Retinal pigment epithelial cell (primary cell): ENCODE data around the gene CACNA1C.

Experiments used
- DNase-seq: peaks from one replicate; pipeline ENCODE4 v3.0.0-alpha.2; 2010; ENCODE audit warnings: low read depth
- H3K4me3 ChIP-seq: 2 replicates; pipeline ENCODE4 v1.5.1; 2011; ENCODE audit warnings: mild to moderate bottlenecking, low read length, control low read depth, moderate library complexity
- TF ChIP-seq, protein P1 (sequence below): conservative IDR thresholded peaks from 2 replicates; pipeline ENCODE4 v1.5.1; 2011; ENCODE audit warnings: low read depth, low read length, control low read depth, inconsistent platforms

CACNA1C gene

GRCh38 chr12:2338991-2339431 lies 286.2 kb downstream of the CACNA1C start:
- peak; percentile 52 for DNase-seq
- TF ChIP-seq, protein P1, sequence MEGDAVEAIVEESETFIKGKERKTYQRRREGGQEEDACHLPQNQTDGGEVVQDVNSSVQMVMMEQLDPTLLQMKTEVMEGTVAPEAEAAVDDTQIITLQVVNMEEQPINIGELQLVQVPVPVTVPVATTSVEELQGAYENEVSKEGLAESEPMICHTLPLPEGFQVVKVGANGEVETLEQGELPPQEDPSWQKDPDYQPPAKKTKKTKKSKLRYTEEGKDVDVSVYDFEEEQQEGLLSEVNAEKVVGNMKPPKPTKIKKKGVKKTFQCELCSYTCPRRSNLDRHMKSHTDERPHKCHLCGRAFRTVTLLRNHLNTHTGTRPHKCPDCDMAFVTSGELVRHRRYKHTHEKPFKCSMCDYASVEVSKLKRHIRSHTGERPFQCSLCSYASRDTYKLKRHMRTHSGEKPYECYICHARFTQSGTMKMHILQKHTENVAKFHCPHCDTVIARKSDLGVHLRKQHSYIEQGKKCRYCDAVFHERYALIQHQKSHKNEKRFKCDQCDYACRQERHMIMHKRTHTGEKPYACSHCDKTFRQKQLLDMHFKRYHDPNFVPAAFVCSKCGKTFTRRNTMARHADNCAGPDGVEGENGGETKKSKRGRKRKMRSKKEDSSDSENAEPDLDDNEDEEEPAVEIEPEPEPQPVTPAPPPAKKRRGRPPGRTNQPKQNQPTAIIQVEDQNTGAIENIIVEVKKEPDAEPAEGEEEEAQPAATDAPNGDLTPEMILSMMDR = no peak
- no peak overlapping the region for H3K4me3 ChIP-seq

DNA sequence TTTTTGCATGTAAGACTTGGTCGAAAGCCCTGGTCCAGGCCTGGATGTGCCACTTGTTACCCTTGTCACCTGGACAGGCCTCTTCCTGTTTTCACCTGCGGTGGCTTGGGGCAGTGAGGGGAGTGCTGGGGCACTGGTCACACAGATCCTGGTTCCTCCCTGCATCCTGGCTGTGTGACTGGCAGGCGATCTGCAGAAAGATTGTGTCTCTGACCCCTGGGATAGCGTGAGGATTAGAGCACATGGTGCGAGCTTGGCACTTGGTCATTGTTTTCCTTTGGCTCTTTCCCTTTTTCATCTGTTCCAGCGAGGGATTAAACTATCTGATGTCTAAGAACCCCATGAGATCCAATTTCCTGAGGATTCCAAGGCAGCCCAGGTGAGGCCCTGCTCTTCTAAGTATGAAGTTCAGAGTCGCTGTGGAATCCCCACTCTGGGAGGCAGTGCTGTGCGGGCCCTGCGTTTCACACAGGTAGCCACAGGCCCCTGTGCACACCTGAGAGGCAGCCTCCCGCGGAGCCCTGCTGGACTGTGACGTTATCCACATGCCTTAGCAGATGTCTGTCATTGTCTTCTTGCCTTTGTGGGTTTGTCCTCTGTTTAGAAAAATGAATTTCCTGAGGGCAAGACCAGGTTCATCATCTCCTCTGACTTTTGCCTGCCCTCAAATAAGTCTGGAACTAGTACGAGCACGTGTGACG lies 288.4 kb downstream of the CACNA1C start:
- TF ChIP-seq, protein P1 = no peak
- peak; percentile 74 for DNase-seq
- H3K4me3 ChIP-seq = no peak overlapping the region

GRCh38 chr12:2341871-2342270 lies 289.1 kb downstream of the CACNA1C start:
- TF ChIP-seq, protein P1 = no peak
- no peak overlapping the region for H3K4me3 ChIP-seq
- DNase-seq = peak; percentile 61

- DNase-seq = no peak
- no peak overlapping the region for H3K4me3 ChIP-seq
- TF ChIP-seq, protein P1 = no peak
Measured at GRCh38 chr12:2343681-2344080, 290.9 kb downstream of the CACNA1C start.

- H3K4me3 ChIP-seq = no peak overlapping the region
- no peak for DNase-seq
- TF ChIP-seq, protein P1 = no peak
Measured at GRCh38 chr12:2344476-2344875, 291.7 kb downstream of the CACNA1C start.

DNA sequence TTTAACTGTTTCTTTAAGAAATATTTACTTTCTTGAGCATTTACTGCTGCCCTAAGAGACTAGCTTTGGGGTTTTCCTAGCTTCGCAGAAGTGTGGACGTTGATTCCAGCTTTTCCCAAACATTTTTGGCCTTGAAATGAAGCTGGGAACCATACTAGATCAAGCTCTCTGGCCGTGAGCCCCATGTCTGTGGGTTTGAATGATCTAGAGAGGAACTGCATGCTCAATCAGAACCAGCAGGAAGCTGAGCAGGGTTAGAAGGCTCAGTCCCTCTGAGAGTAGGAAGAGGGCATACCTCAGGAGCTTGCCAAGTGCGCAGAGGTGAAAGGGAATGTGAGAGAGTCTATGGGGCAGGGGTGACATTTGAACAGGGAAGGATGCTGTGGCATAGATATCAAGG lies 292.1 kb downstream of the CACNA1C start:
- DNase-seq = no peak
- no peak overlapping the region for H3K4me3 ChIP-seq
- TF ChIP-seq, protein P1 = no peak

DNA sequence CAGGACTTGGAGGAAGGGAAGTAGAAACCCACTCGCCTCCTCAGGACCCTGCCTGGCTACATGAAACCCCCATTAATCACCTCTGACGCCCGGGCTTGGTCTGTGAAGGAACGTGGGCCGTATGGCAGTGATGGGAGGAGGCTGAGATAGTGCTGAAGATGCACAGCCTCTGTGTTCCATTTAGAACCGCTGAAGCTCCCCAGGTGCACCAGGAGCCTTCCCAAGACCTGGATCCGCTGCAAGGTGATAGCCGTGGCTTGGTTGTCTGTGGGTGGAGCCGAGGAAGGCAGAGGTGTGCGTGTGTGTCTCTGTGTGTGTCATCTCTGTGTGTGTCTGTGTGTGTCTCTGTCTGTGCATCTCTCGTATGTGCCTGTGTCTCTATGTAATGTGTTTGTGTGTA lies 293.1 kb downstream of the CACNA1C start:
- TF ChIP-seq, protein P1 = no peak
- DNase-seq = no peak
- no peak overlapping the region for H3K4me3 ChIP-seq
